ENCODE data around the gene IQSEC1. TPM values are rescaled to one million over a fixed set of nuclear protein-coding genes. Genes with fewer than 3 reads are reported as not detected.

Gene IQSEC1
- total and polyA plus RNA-seq, 9 of the 15 experiments (the other 6 are each of a cell fraction or from before 2014, with no cell fraction given), result 0.56 to 39.0 (median 6.8) TPM

DNA sequence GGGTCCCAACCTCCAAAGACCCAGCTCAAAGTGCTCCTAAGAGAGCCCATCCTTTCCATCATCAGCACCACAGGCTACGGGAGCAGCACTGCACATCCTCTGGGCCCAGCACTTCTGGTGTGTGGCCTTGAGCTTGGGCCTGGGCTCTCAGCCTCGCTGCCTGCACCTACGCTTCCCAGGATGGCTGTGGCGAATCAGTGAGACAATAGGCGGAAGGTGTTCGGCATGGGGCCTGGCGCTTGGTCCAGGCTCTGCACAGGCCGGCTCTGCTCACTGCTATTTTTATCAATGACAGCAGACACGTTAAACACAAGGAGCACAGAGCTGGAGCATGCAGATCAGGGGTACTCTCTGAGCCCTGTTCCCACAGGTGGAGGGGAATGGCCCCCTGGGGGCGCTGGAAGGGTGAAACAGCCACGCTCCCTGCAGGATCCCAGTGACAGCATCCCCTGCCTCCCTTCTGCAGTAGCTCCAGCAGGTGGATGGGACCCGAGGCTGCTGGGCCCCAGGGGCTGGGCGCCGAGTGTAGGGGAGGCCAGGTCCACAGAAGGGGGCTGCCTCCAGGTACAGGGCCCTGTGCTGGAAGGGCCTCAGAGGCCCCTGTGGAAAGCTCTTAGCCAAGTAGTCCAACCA, 141.8 kb downstream of the IQSEC1 start:
- Histone ChIP-seq H3K9me3 (replicated peaks; ENCODE audit: control insufficient read depth, insufficient read depth, low read depth, low read length) (no peaks in the 10 kb centered on the region), H4K20me1 (replicated peaks; ENCODE audit: control insufficient read depth, insufficient read depth, low read length) (peaks cover 23% of the 10 kb centered on the region), H3K79me2 (ENCODE audit: control insufficient read depth, insufficient read depth, low read length) (peaks cover 4% of the 10 kb centered on the region; the same call in 1 of the 3 replicates), H3K27ac (ENCODE audit: extremely low read depth, low read depth, low read length) (no peak overlapping the region), H2AFZ (ENCODE audit: low read depth, low read length) (no peak overlapping the region), H3K36me3 (ENCODE audit: control insufficient read depth, insufficient read depth, low read length) (peaks cover 71% of the 10 kb centered on the region), H3K27me3 (ENCODE audit: control insufficient read depth in 2 of 2, insufficient read depth in 2 of 2, low read length in 2 of 2) (no peaks in the 10 kb centered on the region), H3K4me1 (replicated peaks in 1 of 2; ENCODE audit: control insufficient read depth in 2 of 2, insufficient read depth in 2 of 2, low read length in 2 of 2) (peaks cover 0 to 44% of the 10 kb centered on the region in 2 experiments; a peak in 3 of 5 replicates), H3K9ac (ENCODE audit: insufficient read depth in 1 of 2, low read depth in 2 of 2, low read length in 2 of 2) (no peak overlapping the region; a peak in 1 of 4 replicates), H3K9me1 (ENCODE audit: control insufficient read depth, insufficient read depth, low read length) (peaks cover 3% of the 10 kb centered on the region), H3K4me2 (ENCODE audit: insufficient read depth, low read length) (no peak overlapping the region), H3K4me3 (no peak overlapping the region)
- TF ChIP-seq, protein P1, sequence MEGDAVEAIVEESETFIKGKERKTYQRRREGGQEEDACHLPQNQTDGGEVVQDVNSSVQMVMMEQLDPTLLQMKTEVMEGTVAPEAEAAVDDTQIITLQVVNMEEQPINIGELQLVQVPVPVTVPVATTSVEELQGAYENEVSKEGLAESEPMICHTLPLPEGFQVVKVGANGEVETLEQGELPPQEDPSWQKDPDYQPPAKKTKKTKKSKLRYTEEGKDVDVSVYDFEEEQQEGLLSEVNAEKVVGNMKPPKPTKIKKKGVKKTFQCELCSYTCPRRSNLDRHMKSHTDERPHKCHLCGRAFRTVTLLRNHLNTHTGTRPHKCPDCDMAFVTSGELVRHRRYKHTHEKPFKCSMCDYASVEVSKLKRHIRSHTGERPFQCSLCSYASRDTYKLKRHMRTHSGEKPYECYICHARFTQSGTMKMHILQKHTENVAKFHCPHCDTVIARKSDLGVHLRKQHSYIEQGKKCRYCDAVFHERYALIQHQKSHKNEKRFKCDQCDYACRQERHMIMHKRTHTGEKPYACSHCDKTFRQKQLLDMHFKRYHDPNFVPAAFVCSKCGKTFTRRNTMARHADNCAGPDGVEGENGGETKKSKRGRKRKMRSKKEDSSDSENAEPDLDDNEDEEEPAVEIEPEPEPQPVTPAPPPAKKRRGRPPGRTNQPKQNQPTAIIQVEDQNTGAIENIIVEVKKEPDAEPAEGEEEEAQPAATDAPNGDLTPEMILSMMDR (IDR thresholded peaks at IDR 0.05 in 2 of 3, conservative IDR thresholded peaks at IDR 0.05 in 1 of 3; ENCODE audit: insufficient read depth in 2 of 3, low read depth in 1 of 3, low read length in 3 of 3), result peak; percentile 39 to 49 (median 41)
- peak in 1 of 2 experiments; percentile 50; a peak in 2 of 4 replicates for TF ChIP-seq RAD21 (CRISPR knock-in tag; conservative IDR thresholded peaks at IDR 0.05 in 1 of 2, IDR thresholded peaks at IDR 0.05 in 1 of 2)
- TF ChIP-seq SMC3 (conservative IDR thresholded peaks at IDR 0.05; ENCODE audit: insufficient read depth, low read depth, low read length), result 0 out of 2 replicates have a peak, but pooled peaks have one; percentile 20
- TF ChIP-seq, protein P2, sequence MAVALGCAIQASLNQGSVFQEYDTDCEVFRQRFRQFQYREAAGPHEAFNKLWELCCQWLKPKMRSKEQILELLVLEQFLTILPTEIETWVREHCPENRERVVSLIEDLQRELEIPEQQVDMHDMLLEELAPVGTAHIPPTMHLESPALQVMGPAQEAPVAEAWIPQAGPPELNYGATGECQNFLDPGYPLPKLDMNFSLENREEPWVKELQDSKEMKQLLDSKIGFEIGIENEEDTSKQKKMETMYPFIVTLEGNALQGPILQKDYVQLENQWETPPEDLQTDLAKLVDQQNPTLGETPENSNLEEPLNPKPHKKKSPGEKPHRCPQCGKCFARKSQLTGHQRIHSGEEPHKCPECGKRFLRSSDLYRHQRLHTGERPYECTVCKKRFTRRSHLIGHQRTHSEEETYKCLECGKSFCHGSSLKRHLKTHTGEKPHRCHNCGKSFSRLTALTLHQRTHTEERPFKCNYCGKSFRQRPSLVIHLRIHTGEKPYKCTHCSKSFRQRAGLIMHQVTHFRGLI (CRISPR knock-in tag; IDR thresholded peaks at IDR 0.05), result no peak
- ATAC-seq (peak; percentile 74), FAIRE-seq (no peak), DNase-seq (ENCODE audit: extremely low read depth in 1 of 4, low spot score in 3 of 4) (peak in 3 of 4 experiments; percentile 36 to 63 (median 53))
- in situ Hi-C loops (cut with MboI), result no loop called here
- ChIA-PET CTCF (ENCODE audit: low intra/inter-chr PET ratio) (interaction anchor here (0.5 to 0.6 kb wide), 2 partner anchors 46 to 53 kb away, joined by 3 read pairs; no protein-coding TSS in a partner anchor), POLR2A (interaction anchor here (0.8 to 2.0 kb wide), 4 partner anchors 8 to 45 kb away, joined by 3 to 5 read pairs (median 4); no protein-coding TSS in a partner anchor)
- BruUV-seq (replicated peaks), result no TSS peak
- intact Hi-C loops (cut with micrococcal nuclease), result no loop called here
- WGBS (ENCODE audit: insufficient coverage, low coverage, missing lambda C conversion rate), result 74% methylated on average over 14 of the region's 14 CpGs
